Fibroblast of mammary gland (primary cell): ENCODE measurements around the gene COPS8.

Source experiments
- DNase-seq: peaks from one replicate; pipeline ENCODE4 v3.0.0-alpha.2; 2010; ENCODE audit warnings: low read depth
- H3K4me3 ChIP-seq: 2 replicates; pipeline ENCODE4 v1.5.1; 2011; ENCODE audit warnings: low read depth, mild to moderate bottlenecking, low read length, moderate library complexity; ENCODE audit not compliant: control insufficient read depth
- CTCF ChIP-seq: conservative IDR thresholded peaks from 2 replicates; pipeline ENCODE4 v1.5.1; 2011; ENCODE audit warnings: low read depth, low read length, inconsistent platforms; ENCODE audit not compliant: control insufficient read depth, insufficient read depth

Gene COPS8

GRCh38 chr2:237097326-237097910 lies 11.7 kb downstream of the COPS8 start:
- no peak overlapping the region for H3K4me3 ChIP-seq
- TF ChIP-seq CTCF, result no peak
- DNase-seq, result peak; percentile 64

GRCh38 chr2:237097911-237098702 lies 12.4 kb downstream of the COPS8 start:
- DNase-seq, result peak; percentile 99
- H3K4me3 ChIP-seq, result no peak overlapping the region
- no peak for TF ChIP-seq CTCF

DNA sequence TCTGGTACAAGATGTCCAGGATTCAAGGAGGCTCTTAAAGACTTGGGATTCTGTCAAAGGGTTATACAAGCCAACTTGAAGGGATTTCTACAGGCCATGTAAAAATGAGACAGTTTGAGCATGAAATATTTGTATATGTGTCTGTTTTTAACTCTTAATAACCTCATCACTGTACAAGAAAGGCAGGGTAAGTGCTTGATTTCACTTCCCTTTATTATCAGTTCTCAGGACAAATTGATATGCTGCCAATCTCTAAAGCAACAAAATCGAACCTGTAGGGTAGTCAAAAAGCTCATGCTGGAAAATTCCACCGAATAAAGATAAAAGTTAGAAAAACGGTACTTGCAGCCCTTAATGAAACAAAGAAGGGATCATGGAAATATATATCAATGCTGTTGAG lies 14.1 kb downstream of the COPS8 start:
- DNase-seq, result no peak
- no peak overlapping the region for H3K4me3 ChIP-seq
- no peak for TF ChIP-seq CTCF

DNA sequence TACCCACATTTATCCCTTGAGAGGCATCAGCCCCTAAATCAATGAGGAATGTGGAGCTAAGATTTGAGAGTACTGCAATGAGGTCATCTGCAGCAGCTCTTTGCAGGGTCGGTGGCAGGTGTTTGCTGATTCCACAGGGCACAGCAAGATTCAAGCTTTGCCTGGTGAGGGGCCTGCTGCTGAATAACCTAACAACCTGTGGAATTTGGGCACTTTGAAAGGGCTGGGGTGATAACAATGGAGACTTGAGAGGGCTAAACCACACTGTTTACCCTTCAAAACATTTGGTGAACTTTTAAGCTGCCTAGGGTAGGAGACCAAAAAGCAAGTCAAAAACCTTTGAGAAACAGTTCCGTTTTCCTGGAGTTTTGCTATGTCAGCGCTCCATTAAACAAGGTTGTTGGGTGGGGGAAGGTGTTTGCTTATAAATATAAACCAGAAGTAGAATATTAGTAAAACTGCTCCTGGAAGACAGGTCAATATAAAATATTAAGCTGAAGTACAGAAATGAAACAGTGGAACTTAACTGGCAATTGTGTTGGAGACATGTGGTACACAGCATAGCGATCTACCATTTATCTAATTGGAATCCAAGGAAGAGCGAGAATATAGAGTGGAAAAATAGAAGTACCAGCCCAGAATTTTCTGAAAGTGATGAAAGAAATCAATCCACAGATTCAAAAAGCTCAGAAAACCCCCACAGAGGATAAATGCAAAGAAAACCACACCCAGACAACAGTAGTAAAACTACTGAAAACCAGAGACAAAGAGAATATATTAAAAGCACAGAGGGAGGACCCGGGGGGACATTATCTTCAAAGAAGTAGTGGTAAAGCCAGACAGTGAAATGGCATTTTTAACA lies 15.7 kb downstream of the COPS8 start:
- no peak for DNase-seq
- H3K4me3 ChIP-seq, result no peak overlapping the region
- TF ChIP-seq CTCF, result no peak

- H3K4me3 ChIP-seq, result no peak overlapping the region
- no peak for DNase-seq
- no peak for TF ChIP-seq CTCF
Observed at GRCh38 chr2:237102428-237102827, 16.7 kb downstream of the COPS8 start.

GRCh38 chr2:237109421-237109934 lies 23.8 kb downstream of the COPS8 start:
- no peak for TF ChIP-seq CTCF

More at GRCh38 chr2:237109421-237109934, 23.8 kb downstream of the COPS8 start:
- DNase-seq, result no peak
- H3K4me3 ChIP-seq, result no peak overlapping the region
